Measurements from ENCODE around the gene C1QA. TPM values are rescaled to one million over a fixed set of nuclear protein-coding genes. Genes with fewer than 3 reads are reported as not detected.

The C1QA gene
- not detected in 2 replicates for total RNA-seq

GRCh38 chr1:22636353-22636752 is at the start of gene C1QA:
Gene C1QA (plus strand): TSS chr1:22636628. CDS start chr1:22637617, 989 bp downstream.
- intact Hi-C loops (cut with micrococcal nuclease), result no loop called here

- intact Hi-C loops (cut with micrococcal nuclease), result no loop called here
Observed at GRCh38 chr1:22587247-22587646, 49.2 kb upstream of the C1QA start.

GRCh38 chr1:22588899-22589422 is 47.5 kb upstream of the C1QA start:
- intact Hi-C loops (cut with micrococcal nuclease), result no loop called here

GRCh38 chr1:22591576-22591975 is 44.9 kb upstream of the C1QA start:
- intact Hi-C loops (cut with micrococcal nuclease), result no loop called here

- intact Hi-C loops (cut with micrococcal nuclease), result no loop called here
Observed at GRCh38 chr1:22592051-22592450, 44.4 kb upstream of the C1QA start.

- intact Hi-C loops (cut with micrococcal nuclease), result no loop called here
Observed at GRCh38 chr1:22592919-22593790, 43.3 kb upstream of the C1QA start.

GRCh38 chr1:22594396-22594795 is 42.0 kb upstream of the C1QA start:
- intact Hi-C loops (cut with micrococcal nuclease), result no loop called here

- intact Hi-C loops (cut with micrococcal nuclease), result no loop called here
Observed at GRCh38 chr1:22595108-22595507, 41.3 kb upstream of the C1QA start.

GRCh38 chr1:22597301-22597965 is 39.0 kb upstream of the C1QA start:
- intact Hi-C loops (cut with micrococcal nuclease), result no loop called here

GRCh38 chr1:22597996-22598395 is 38.4 kb upstream of the C1QA start:
- intact Hi-C loops (cut with micrococcal nuclease), result no loop called here

- intact Hi-C loops (cut with micrococcal nuclease), result no loop called here
Observed at GRCh38 chr1:22598736-22599135, 37.7 kb upstream of the C1QA start.

GRCh38 chr1:22600071-22600816 is 36.2 kb upstream of the C1QA start:
- intact Hi-C loops (cut with micrococcal nuclease), result no loop called here

GRCh38 chr1:22600817-22601605 is 35.4 kb upstream of the C1QA start:
- intact Hi-C loops (cut with micrococcal nuclease), result no loop called here

GRCh38 chr1:22601610-22602009 is 34.8 kb upstream of the C1QA start:
- intact Hi-C loops (cut with micrococcal nuclease), result no loop called here

GRCh38 chr1:22602060-22602740 is 34.2 kb upstream of the C1QA start:
- intact Hi-C loops (cut with micrococcal nuclease), result no loop called here

- intact Hi-C loops (cut with micrococcal nuclease), result no loop called here
Observed at GRCh38 chr1:22606161-22606560, 30.3 kb upstream of the C1QA start.

- intact Hi-C loops (cut with micrococcal nuclease), result no loop called here
Observed at GRCh38 chr1:22607154-22607553, 29.3 kb upstream of the C1QA start.

GRCh38 chr1:22608361-22608760 is 28.1 kb upstream of the C1QA start:
- intact Hi-C loops (cut with micrococcal nuclease), result no loop called here

- intact Hi-C loops (cut with micrococcal nuclease), result no loop called here
Observed at GRCh38 chr1:22609291-22609690, 27.1 kb upstream of the C1QA start.

- intact Hi-C loops (cut with micrococcal nuclease), result no loop called here
Observed at GRCh38 chr1:22611530-22611947, 24.9 kb upstream of the C1QA start.

Data from T-helper 2 cell treated with Interferon-gamma antibody and Interleukin-4, amounts not matched to agents 100 ng/mL and 5 ng/mL, for 36 hours (primary cell).